Activated CD4-positive, alpha-beta T cell treated with anti-CD3 and anti-CD28 coated beads, Interleukin-2, amount 10 ng/mL, durations not matched to agents 24 days and 14 days (primary cell): Measurements from ENCODE around the gene NCR3LG1. TPM values are rescaled to one million over a fixed set of nuclear protein-coding genes. Genes with fewer than 3 reads are reported as not detected.

Experiments
- DNase-seq: peaks from one replicate; pipeline ENCODE4 v3.0.0; 2022
- H3K27ac Mint-ChIP-seq: one replicate; pipeline ENCODE4 v1.8.0; 2022; ENCODE audit warnings: mild to moderate bottlenecking, mixed read lengths
- H3K27me3 Mint-ChIP-seq: one replicate; pipeline ENCODE4 v1.8.0; 2022; ENCODE audit warnings: mixed read lengths
- H3K36me3 Mint-ChIP-seq: one replicate; pipeline ENCODE4 v1.8.0; 2022; ENCODE audit warnings: low read depth, mild to moderate bottlenecking, mixed read lengths
- H3K4me1 Mint-ChIP-seq: one replicate; pipeline ENCODE4 v1.8.0; 2021; ENCODE audit warnings: mixed read lengths
- H3K4me3 Mint-ChIP-seq: one replicate; pipeline ENCODE4 v1.8.0; 2022; ENCODE audit warnings: mild to moderate bottlenecking, moderate library complexity, mixed read lengths
- H3K9me3 Mint-ChIP-seq: one replicate; pipeline ENCODE4 v1.8.0; 2021; ENCODE audit warnings: mixed read lengths
- intact Hi-C: fragments of 100-400 bp; cut with micrococcal nuclease; formaldehyde crosslinking; loops from one replicate; pipeline ENCODE4 v1.15.1; 2023
- total RNA-seq: library from RNA; stranded (reverse); gene quantifications from 2 replicates; pipeline ENCODE4 v1.2.3, GENCODE V29; 2022

Gene NCR3LG1
- total RNA-seq, 1 donor from 2014 or later: 4.5 TPM

GRCh38 chr11:17382046-17382728 is 30.6 kb downstream of the NCR3LG1 start:
- Mint-ChIP-seq H3K27me3 (peaks cover 7% of the 10 kb centered on the region), H3K4me1 (no peaks in the 10 kb centered on the region), H3K4me3 (no peak overlapping the region), H3K9me3 (no peaks in the 10 kb centered on the region), H3K27ac (no peak overlapping the region), H3K36me3 (peaks cover 4% of the 10 kb centered on the region)
- intact Hi-C loops: loop anchor here (10.0 kb wide), 1 partner anchor 353 kb away; the partner anchor contains the start of gene KCNC1
- no peak for DNase-seq

GRCh38 chr11:17383461-17383860 is 31.9 kb downstream of the NCR3LG1 start:
- H3K27me3 Mint-ChIP-seq: peaks cover 11% of the 10 kb centered on the region
- H3K27ac Mint-ChIP-seq: no peak overlapping the region
- peaks cover 4% of the 10 kb centered on the region for H3K36me3 Mint-ChIP-seq
- intact Hi-C loops: loop anchor here (10.0 kb wide), 1 partner anchor 351 kb away; the partner anchor contains the start of gene KCNC1
- no peak overlapping the region for H3K4me3 Mint-ChIP-seq
- no peak for DNase-seq
- no peaks in the 10 kb centered on the region for H3K9me3 Mint-ChIP-seq
- peaks cover under 1% of the 10 kb centered on the region for H3K4me1 Mint-ChIP-seq

DNA sequence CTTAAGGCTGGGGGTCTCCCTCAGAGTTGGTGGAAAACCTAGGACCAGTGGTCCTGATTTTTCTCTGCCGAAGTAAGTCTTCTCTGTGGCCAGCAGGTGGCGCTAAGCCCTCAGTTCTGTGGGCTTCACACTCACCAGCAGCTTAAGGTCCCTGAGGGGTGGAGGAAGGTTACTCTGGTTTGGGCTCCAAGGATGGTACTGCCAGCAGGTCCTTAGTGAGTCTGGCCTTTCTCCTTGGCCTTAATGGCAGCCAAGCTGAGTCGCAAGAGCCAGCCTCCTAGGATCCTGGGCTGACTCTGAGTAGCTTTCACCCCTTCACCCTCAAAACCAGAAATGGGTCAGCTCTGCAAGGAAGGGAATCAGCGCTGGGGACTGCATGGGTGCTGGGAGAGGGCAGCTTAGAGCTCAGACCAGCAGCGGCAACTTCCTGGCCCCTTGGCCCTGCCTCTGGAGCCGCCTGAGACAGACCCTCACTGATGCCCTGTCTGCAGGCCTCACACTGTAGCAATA is 32.5 kb downstream of the NCR3LG1 start:
- Mint-ChIP-seq H3K9me3 (no peaks in the 10 kb centered on the region), H3K27me3 (peaks cover 11% of the 10 kb centered on the region), H3K36me3 (peaks cover 4% of the 10 kb centered on the region), H3K4me3 (no peak overlapping the region), H3K27ac (no peak overlapping the region), H3K4me1 (peaks cover 3% of the 10 kb centered on the region)
- intact Hi-C loops: loop anchor here (1.0 to 10.0 kb wide), 4 partner anchors 120 to 351 kb away; partner anchors contain the start of gene KCNC1
- DNase-seq: peak; percentile 92

DNA sequence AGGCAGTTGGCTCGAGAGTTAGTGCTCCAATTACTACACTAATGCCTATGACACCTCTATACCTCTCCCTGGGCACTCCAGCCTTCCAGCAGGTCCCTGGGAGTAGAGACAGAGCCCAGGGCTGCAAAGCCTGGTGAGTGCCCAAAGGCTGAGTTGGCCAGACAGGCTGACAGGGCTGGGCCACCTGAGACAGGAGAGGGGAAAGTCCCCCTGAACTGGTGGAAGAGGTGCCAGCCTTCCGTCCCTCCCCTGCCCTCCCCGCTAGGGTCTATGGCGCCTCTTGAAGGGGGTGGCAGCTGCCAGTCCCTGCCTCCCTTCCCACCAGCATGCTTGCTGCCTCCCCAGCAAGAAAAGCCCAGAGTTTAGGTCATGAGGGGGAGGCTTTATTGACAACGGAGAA is 33.9 kb downstream of the NCR3LG1 start:
- Mint-ChIP-seq H3K4me3 (no peak overlapping the region), H3K9me3 (no peaks in the 10 kb centered on the region), H3K27ac (no peak overlapping the region), H3K4me1 (peaks cover 6% of the 10 kb centered on the region), H3K27me3 (peaks cover 18% of the 10 kb centered on the region), H3K36me3 (no peaks in the 10 kb centered on the region)
- no peak for DNase-seq
- intact Hi-C loops: loop anchor here (10.0 kb wide), 1 partner anchor 349 kb away; the partner anchor contains the start of gene KCNC1

GRCh38 chr11:17385926-17386325 is 34.3 kb downstream of the NCR3LG1 start:
- H3K4me3 Mint-ChIP-seq: no peak overlapping the region

GRCh38 chr11:17386331-17387084 is 34.9 kb downstream of the NCR3LG1 start:
- peak; percentile 87 for DNase-seq
- intact Hi-C loops: loop anchor here (10.0 kb wide), 1 partner anchor 348 kb away; the partner anchor contains the start of gene KCNC1
- Mint-ChIP-seq H3K4me1 (peaks cover 6% of the 10 kb centered on the region), H3K4me3 (no peak overlapping the region), H3K27ac (no peak overlapping the region), H3K27me3 (peaks cover 23% of the 10 kb centered on the region), H3K36me3 (no peaks in the 10 kb centered on the region), H3K9me3 (no peaks in the 10 kb centered on the region)

More at GRCh38 chr11:17385926-17386325, 34.3 kb downstream of the NCR3LG1 start:
- no peak overlapping the region for H3K27ac Mint-ChIP-seq
- intact Hi-C loops: loop anchor here (10.0 kb wide), 1 partner anchor 349 kb away; the partner anchor contains the start of gene KCNC1
- peaks cover 18% of the 10 kb centered on the region for H3K27me3 Mint-ChIP-seq
- H3K36me3 Mint-ChIP-seq: no peaks in the 10 kb centered on the region
- DNase-seq: no peak
- H3K9me3 Mint-ChIP-seq: no peaks in the 10 kb centered on the region
- H3K4me1 Mint-ChIP-seq: peaks cover 6% of the 10 kb centered on the region

GRCh38 chr11:17387254-17387653 is 35.7 kb downstream of the NCR3LG1 start:
- Mint-ChIP-seq H3K4me1 (peaks cover 6% of the 10 kb centered on the region), H3K9me3 (no peaks in the 10 kb centered on the region), H3K27ac (no peak overlapping the region), H3K4me3 (peak overlapping the region; percentile 61), H3K27me3 (peaks cover 26% of the 10 kb centered on the region), H3K36me3 (no peaks in the 10 kb centered on the region)
- no peak for DNase-seq
- intact Hi-C loops: loop anchor here (10.0 kb wide), 1 partner anchor 348 kb away; the partner anchor contains the start of gene KCNC1

DNA sequence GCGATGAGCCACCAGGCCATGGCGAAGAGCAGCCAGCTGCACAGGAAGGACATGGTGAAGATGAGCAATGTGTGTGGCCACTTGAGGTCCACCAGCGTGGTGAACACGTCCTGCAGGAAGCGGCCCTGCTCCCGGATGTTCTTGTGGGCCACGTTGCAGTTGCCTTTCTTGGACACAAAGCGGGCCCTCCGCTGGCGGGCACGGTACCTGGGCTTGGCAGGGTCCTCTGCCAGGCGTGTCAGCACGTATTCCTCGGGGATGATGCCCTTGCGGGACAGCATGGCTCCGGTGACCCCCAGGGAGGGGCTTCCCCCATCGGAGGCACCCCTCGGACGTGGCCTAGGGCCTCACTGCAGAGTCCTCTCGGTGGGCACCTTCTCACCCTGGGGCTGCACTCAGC is 36.2 kb downstream of the NCR3LG1 start:
- intact Hi-C loops: loop anchor here (1.0 to 10.0 kb wide), 2 partner anchors 34 to 347 kb away; partner anchors contain the start of gene KCNC1
- no peak for DNase-seq
- Mint-ChIP-seq H3K4me3 (peak overlapping the region; percentile 85), H3K27ac (no peak overlapping the region), H3K4me1 (peaks cover 6% of the 10 kb centered on the region), H3K27me3 (peaks cover 26% of the 10 kb centered on the region), H3K9me3 (no peaks in the 10 kb centered on the region), H3K36me3 (no peaks in the 10 kb centered on the region)

DNA sequence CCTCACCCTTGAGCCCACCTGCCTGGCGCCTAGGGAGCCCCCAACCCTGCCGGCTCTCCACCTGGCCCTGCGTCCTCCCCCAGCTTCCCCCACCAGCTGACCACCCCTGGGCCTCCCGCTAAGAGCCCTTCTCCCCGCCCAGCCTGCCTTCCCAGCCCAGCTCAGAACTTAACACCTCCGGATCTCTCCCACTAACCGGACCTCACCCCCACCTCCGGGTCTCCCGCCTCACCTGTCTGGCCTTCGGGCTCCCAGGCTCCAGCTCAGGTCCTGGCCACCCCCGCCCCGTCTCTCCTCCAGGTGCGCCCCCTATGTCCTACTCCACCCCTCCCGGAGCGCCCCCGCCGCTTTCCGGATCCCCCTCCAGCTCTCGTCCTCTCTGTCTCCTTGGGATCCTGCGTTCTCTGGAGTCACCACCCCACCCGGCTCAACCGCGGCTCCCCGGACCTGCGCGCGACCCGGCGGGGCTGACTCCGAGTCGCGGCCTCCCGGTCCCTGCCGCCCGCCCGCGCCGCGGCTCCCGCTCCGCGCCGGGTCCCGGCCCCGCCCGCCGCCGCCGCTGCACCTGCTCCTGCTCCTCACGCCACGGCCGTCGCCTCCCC is 37.1 kb downstream of the NCR3LG1 start, which contains the start of gene KCNJ11:
TSS of gene KCNJ11 (minus strand) at position 51 of the 602 bp plus-strand sequence. CDS start 568 bp downstream, outside the sequence.
- no peak for DNase-seq
- intact Hi-C loops: loop anchor here (1.0 to 10.0 kb wide), 2 partner anchors 34 to 346 kb away; partner anchors contain the start of gene KCNC1
- H3K36me3 Mint-ChIP-seq: no peaks in the 10 kb centered on the region
- H3K27me3 Mint-ChIP-seq: peaks cover 26% of the 10 kb centered on the region
- H3K9me3 Mint-ChIP-seq: no peaks in the 10 kb centered on the region
- peak within 1 kb of the TSS; percentile 85 for H3K4me3 Mint-ChIP-seq
- H3K4me1 Mint-ChIP-seq: peaks cover 6% of the 10 kb centered on the region
- peak within 1 kb of the TSS; percentile 51 for H3K27ac Mint-ChIP-seq

- Mint-ChIP-seq H3K27ac (peak overlapping the region; percentile 34), H3K4me1 (peaks cover 6% of the 10 kb centered on the region), H3K9me3 (no peaks in the 10 kb centered on the region), H3K27me3 (peaks cover 26% of the 10 kb centered on the region), H3K4me3 (peak overlapping the region; percentile 85), H3K36me3 (no peaks in the 10 kb centered on the region)
- intact Hi-C loops: loop anchor here (10.0 kb wide), 1 partner anchor 345 kb away; the partner anchor contains the start of gene KCNC1
- peak; percentile 93 for DNase-seq
Observed at GRCh38 chr11:17389211-17389956, 37.8 kb downstream of the NCR3LG1 start.

DNA sequence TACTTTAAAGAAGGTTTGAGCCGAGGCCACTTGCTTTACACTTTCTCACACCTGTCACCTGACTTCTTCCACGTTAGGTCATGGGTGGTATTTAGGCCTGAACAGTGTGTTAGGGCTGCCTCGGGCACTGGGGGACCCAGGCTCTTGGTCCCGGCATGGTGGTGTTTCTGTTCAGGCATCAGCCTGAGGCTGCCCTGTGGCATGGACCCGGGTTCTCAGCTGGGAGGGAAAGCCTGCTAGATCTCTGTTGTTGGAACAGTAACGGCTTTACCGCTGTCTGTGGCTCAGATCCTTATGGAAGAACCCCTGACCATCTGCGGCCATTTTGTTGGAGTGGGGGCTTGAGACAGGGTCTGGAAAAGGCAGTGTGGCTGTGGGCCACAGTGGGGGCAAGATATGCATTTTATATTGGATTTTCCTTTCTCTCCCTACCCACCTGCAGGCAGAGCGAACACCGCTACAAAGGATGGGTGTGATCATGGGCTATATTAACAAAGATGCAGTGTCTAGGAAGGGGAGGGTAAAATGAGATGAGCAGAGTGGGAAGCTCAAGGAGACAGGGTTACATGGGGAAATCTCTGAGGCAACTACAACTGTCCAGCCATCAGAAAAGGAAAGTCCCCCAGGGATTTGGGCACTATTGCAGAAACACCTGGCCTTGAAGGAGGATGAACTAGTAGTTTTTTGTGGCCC is 38.5 kb downstream of the NCR3LG1 start:
- H3K36me3 Mint-ChIP-seq: no peaks in the 10 kb centered on the region
- H3K27me3 Mint-ChIP-seq: peaks cover 23% of the 10 kb centered on the region
- peak overlapping the region; percentile 85 for H3K4me3 Mint-ChIP-seq
- no peaks in the 10 kb centered on the region for H3K9me3 Mint-ChIP-seq
- no peak overlapping the region for H3K27ac Mint-ChIP-seq
- intact Hi-C loops: loop anchor here (10.0 kb wide), 1 partner anchor 345 kb away; the partner anchor contains the start of gene KCNC1
- peaks cover 6% of the 10 kb centered on the region for H3K4me1 Mint-ChIP-seq
- DNase-seq: no peak
